ENCODE measurements around the gene PARP4.
"Not testable (repeated sequence)": the region's sequence is repeated elsewhere in the genome, so short reads cannot be mapped to it uniquely, and the experiment has no call there.

PARP4 gene

GRCh38 chr13:24505756-24506155 is 6.8 kb downstream of the PARP4 start:
- DNase-seq = no peak

- no peak for DNase-seq
Measured at GRCh38 chr13:24505256-24505655, 7.3 kb downstream of the PARP4 start.

GRCh38 chr13:24503379-24503696 is 9.2 kb downstream of the PARP4 start:
- DNase-seq = no peak

GRCh38 chr13:24502533-24503378 is 9.8 kb downstream of the PARP4 start:
- DNase-seq = no peak

DNA sequence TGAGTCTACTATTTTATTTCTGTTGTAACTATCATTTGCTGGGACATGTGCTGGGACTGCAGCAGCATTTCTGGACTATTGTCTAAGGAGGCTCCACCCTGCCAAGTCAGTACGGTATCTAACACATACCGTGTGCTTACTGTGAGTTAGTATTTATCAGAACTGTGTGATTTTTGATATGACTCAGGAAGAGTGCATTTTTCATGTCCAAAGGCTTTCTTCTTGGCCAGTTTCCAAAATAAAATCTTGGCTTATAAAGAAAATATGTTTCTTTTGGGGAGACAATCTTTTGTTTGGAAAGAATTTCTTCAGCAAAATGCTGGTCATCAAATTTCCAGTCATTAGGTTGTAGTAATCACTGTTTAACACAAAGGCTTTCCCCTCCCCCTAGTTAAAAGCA is 11.6 kb downstream of the PARP4 start:
- no peak for DNase-seq

DNA sequence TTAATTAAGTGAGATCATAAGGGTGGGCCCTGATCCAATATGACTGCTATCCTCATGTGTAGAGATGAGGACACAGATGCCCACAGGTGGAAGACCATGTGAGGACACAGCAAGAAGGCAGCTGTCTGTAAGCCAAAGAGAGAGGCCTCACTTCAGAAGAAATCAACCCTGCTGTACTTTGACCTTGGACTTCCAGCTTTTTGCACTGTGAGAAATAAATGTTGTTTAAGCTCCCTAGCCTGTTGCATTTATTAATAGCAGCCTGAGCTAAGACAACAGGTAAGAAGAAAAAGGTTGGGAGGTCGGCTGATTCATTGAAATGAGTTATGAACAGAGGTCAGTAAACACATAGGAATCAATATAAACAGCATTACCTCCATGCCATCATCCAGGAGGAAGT is 14.8 kb downstream of the PARP4 start:
- no peak for DNase-seq

DNA sequence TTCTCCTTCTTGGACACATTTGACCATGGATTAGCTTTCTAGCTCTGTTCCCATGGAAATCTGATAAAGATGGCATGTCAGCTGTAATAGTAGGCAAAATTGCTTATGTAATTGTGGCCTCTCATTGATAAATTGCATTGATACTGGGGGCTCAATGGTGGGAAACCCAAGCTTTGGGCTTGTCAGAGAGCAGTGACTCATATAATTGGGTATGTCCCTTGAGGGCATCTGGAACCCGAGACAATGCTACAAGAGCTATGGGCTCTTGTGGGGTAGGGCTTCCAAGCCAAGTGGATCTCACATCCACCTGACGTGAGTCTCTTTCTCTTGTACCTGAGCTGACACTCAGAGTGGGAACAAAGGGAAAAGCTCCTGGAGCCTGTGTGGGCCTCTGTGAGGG is 16.3 kb downstream of the PARP4 start:
- not testable (repeated sequence) for DNase-seq

- DNase-seq = no peak
Measured at GRCh38 chr13:24495151-24495729, 17.3 kb downstream of the PARP4 start.

DNA sequence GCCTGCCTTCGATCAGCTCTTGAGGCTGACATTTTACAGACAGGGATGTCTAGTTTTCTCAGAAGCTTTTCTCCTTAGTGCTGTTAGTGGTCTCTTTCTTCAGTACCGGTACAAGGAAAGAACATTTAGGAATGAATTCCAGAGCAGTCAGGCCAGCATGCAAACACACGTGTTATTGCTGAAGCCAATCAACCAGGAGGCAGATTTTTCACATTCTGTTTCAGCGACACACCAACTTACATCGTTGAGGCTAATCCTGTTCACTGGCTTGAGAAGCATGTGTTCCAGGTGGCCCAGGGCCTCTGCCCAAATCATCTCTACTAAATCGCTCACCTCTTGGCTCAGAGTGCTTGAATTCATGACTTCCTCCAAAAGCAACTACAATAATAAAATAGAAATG is 19.2 kb downstream of the PARP4 start:
- no peak for DNase-seq

- DNase-seq = no peak
Measured at GRCh38 chr13:24491845-24492244, 20.7 kb downstream of the PARP4 start.

DNA sequence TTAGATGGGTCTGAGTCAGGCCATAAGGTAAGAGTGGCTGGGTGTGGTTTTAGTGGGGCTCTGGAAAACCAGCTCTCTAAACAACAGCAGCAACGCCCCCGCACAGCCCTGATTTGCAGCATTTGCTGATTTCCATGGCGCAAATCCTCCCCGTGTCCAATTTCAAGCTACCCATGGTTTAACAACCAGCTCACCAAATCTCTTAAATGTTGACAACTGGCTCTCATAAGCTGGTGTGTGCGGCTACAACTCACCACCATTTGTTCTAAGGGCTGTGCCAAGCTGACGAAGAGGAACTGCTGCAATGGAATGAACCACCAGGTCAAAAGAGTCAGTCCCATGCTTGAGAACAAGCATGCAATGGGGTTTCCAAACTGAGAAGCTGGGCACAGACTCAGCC is 22.9 kb downstream of the PARP4 start:
- DNase-seq = no peak

- not testable (repeated sequence) for DNase-seq
Measured at GRCh38 chr13:24488092-24488491, 24.5 kb downstream of the PARP4 start.

- not testable (repeated sequence) for DNase-seq
Measured at GRCh38 chr13:24486017-24486657, 26.4 kb downstream of the PARP4 start.

DNA sequence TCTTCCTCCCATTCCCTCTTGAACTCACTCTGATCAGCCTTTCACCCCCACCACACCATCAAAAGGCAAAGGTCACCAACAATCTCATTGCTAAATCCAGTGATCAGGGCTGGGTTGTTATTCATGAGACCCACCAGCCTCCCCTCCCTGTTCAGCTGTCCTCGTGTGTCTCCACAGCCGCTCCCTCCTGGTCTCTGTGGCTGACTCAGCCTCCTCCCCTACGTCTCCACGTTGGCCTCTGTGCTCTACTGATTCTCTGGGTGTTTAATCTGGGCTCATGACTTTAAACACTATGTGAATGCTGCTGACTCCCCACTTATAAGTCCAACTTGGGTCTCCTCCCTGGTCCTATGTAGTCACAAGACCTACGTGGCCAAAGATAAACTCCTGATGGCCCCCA is 38.9 kb downstream of the PARP4 start:
- no peak for DNase-seq

DNA sequence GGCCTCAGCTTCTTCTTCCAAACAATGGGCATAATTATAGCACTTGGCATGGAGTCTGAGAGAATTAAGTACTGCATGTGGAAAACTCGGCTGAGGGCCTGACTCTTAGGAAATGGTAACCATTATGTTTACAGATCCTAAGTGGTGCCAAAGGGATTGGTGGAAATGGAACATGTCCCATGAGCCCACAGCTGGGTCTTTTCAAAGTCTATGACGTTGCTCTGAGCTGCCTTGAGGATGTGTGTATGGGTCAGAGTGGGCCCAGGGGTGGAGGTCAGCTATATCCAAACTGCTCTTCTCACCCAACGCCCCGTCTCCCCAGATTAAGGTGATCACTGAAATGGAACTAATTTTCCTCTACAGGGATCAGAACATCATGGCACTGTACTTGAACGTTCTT is 40.4 kb downstream of the PARP4 start:
- not testable (repeated sequence) for DNase-seq

- no peak for DNase-seq
Measured at GRCh38 chr13:24463078-24463477, 49.5 kb downstream of the PARP4 start.

DNA sequence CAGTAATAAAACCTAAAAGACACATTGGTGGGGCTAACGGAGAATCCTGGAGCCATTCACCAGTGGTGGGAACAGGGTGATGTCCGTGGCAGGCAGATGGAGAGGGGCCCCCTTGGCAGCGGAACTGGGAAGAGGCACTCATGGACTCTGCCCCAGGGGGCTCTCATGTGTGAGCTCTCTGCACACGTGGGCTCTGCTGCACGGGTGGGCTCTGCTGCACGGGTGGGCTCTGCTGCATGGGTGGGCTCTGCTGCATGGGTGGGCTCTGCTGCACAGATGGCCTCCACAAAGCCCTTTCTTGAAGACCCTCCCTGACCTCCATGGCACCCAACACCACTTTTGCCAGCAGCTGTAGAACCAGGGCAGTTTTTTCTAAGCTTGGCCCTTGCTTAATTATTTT is 52.3 kb downstream of the PARP4 start:
- DNase-seq = no peak

GRCh38 chr13:24459726-24460125 is 52.9 kb downstream of the PARP4 start:
- no peak for DNase-seq

DNA sequence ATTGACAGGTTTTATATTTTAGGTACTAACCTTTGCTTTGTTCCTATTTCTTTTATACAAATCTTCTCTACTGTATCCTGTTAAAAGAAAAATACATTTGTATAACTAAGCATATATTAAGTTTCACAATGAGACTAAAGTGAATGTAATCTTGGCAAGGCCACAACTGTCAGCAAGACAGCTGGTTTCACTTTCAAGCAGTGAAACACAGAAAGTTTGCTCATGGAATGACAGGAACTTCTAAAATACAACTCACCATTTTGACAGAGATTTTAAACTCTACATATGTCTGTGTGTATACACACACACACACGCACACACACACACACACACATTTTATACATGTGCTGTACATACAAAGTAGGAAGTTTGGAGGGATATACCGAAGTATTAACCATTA is 53.3 kb downstream of the PARP4 start:
- DNase-seq = no peak

GRCh38 chr13:24458736-24459135 is 53.8 kb downstream of the PARP4 start:
- DNase-seq = no peak

DNA sequence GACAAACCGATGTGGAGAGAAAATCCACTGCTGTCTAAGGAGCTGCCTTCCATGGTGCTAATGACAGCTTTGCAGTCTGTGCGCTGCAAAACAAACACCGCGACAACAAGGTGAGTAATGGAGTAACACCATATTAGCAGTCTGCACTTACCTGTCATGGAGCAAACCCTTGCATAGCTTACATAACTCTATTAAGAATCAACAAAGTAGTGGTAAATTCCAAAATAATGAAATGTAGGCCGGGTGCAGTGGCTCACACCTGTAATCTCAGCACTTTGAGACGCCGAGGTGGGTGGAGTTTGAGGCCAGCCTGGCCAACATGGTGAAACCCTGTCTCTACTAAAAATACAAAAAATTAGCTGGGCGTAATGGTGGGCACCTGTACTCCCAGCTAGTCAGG is 56.2 kb downstream of the PARP4 start:
- no peak for DNase-seq

DNA sequence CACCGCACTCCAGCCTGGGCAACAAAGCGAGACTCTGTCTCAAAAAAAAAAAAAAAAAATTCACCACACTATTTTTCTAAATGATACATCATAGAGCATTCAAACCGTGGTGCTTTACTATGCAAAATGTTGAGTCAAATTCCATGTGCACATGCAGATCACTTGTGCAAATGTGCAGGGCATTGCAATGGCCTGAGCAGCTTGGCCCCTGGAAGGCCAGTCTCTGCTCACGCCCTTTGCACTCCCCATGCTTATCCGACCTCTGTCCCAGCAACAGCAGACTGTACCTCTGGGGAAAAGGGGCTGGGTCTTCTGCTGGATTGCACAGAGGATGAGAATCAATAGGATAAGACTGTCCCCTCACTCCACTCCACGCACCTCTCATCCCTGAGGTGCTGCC is 58.5 kb downstream of the PARP4 start:
- DNase-seq = no peak

GRCh38 chr13:24452044-24452443 is 60.5 kb downstream of the PARP4 start:
- DNase-seq = no peak

- DNase-seq = no peak
Measured at GRCh38 chr13:24450530-24450929, 62.0 kb downstream of the PARP4 start.
